ENCODE results near the gene PER2. TPM values are rescaled to one million over a fixed set of nuclear protein-coding genes. Genes with fewer than 3 reads are reported as not detected.

PER2 gene
- total and polyA plus RNA-seq, 2 of the 13 experiments (the other 11 are each of a cell fraction or from before 2014, with no cell fraction given) = 5.1 to 9.4 TPM

- TF ChIP-seq ZNF646 (CRISPR knock-in tag; IDR thresholded peaks at IDR 0.05) (no peak), KDM6A (CRISPR knock-in tag; IDR thresholded peaks at IDR 0.05; ENCODE audit: low read depth) (peak; percentile 98), TOPORS (CRISPR knock-in tag; IDR thresholded peaks at IDR 0.05) (peak; percentile 86; the same call in 1 of the 2 replicates), AGO2 (optimal IDR thresholded peaks at IDR 0.05; ENCODE audit: low read depth, low read length) (no peak), NCOA5 (CRISPR knock-in tag; IDR thresholded peaks at IDR 0.05) (no peak), EP300 (IDR thresholded peaks at IDR 0.05; ENCODE audit: low read depth in 2 of 2, low read length in 2 of 2) (peak; percentile 68 to 70; a peak in 2 of 4 replicates), EP300 (CRISPR knock-in tag; IDR thresholded peaks at IDR 0.05; ENCODE audit: borderline replicate concordance) (peak; percentile 60; the same call in 1 of the 2 replicates), ZBTB43 (CRISPR knock-in tag; conservative IDR thresholded peaks at IDR 0.05) (peak; percentile 54; the same call in 1 of the 2 replicates), ZFX (CRISPR knock-in tag; IDR thresholded peaks at IDR 0.05; ENCODE audit: low read depth) (peak; percentile 86), POGZ (CRISPR knock-in tag; IDR thresholded peaks at IDR 0.05) (peak; percentile 52; the same call in 1 of the 2 replicates), ZNF205 (CRISPR knock-in tag; IDR thresholded peaks at IDR 0.05) (peak; percentile 64; the same call in 1 of the 2 replicates), ZBTB25 (CRISPR knock-in tag; IDR thresholded peaks at IDR 0.05) (peak; percentile 73; the same call in 1 of the 2 replicates), ZNF790 (CRISPR knock-in tag; IDR thresholded peaks at IDR 0.05; ENCODE audit: borderline replicate concordance) (no peak), ZNF350 (CRISPR knock-in tag; IDR thresholded peaks at IDR 0.05; ENCODE audit: borderline replicate concordance, low read depth) (peak; percentile 69), NCOR1 (IDR thresholded peaks at IDR 0.05; ENCODE audit: borderline replicate concordance, low read length) (peak; percentile 92), ATF6 (CRISPR knock-in tag; conservative IDR thresholded peaks at IDR 0.05) (no peak), ZFP36L1 (CRISPR knock-in tag; IDR thresholded peaks at IDR 0.05) (no peak)
Measured at GRCh38 chr2:238263204-238264071, 25.0 kb downstream of the PER2 start (continued).
